Measurements from ENCODE around the gene INTS3.

The INTS3 gene

GRCh38 chr1:153769221-153769620, 41.4 kb downstream of the INTS3 start:
- DNase-seq (ENCODE audit: extremely low read depth, low read depth): no peak
- H3K4me3 ChIP-seq (replicated peaks; ENCODE audit: low read depth, low read length): no peak overlapping the region
- TF ChIP-seq CTCF (IDR thresholded peaks at IDR 0.05; ENCODE audit: low read depth, low read length, missing control alignments): no peak

- DNase-seq (ENCODE audit: extremely low read depth, low read depth): no peak
These were observed 42.9 kb downstream of the INTS3 start for GRCh38 chr1:153770797-153771196.

GRCh38 chr1:153771261-153771660, 43.4 kb downstream of the INTS3 start:
- no peak for DNase-seq (ENCODE audit: extremely low read depth, low read depth)
- H3K4me3 ChIP-seq (replicated peaks; ENCODE audit: low read depth, low read length): no peak overlapping the region

More at GRCh38 chr1:153770797-153771196, 42.9 kb downstream of the INTS3 start:
- no peak overlapping the region for H3K4me3 ChIP-seq (replicated peaks; ENCODE audit: low read depth, low read length)
- no peak for TF ChIP-seq CTCF (IDR thresholded peaks at IDR 0.05; ENCODE audit: low read depth, low read length, missing control alignments)

GRCh38 chr1:153771841-153772593, 44.2 kb downstream of the INTS3 start:
- TF ChIP-seq CTCF (IDR thresholded peaks at IDR 0.05; ENCODE audit: low read depth, low read length, missing control alignments): peak; percentile 45
- H3K4me3 ChIP-seq (replicated peaks; ENCODE audit: low read depth, low read length): no peak overlapping the region
- DNase-seq (ENCODE audit: extremely low read depth, low read depth): no peak

More at GRCh38 chr1:153771261-153771660, 43.4 kb downstream of the INTS3 start:
- TF ChIP-seq CTCF (IDR thresholded peaks at IDR 0.05; ENCODE audit: low read depth, low read length, missing control alignments): no peak

- TF ChIP-seq CTCF (IDR thresholded peaks at IDR 0.05; ENCODE audit: low read depth, low read length, missing control alignments): no peak
- no peak for DNase-seq (ENCODE audit: extremely low read depth, low read depth)
These were observed 45.5 kb downstream of the INTS3 start for GRCh38 chr1:153773096-153773921.

GRCh38 chr1:153774026-153774595, 46.3 kb downstream of the INTS3 start:
- no peak overlapping the region for H3K4me3 ChIP-seq (replicated peaks; ENCODE audit: low read depth, low read length)
- no peak for TF ChIP-seq CTCF (IDR thresholded peaks at IDR 0.05; ENCODE audit: low read depth, low read length, missing control alignments)
- no peak for DNase-seq (ENCODE audit: extremely low read depth, low read depth)

More at GRCh38 chr1:153773096-153773921, 45.5 kb downstream of the INTS3 start:
- no peak overlapping the region for H3K4me3 ChIP-seq (replicated peaks; ENCODE audit: low read depth, low read length)

All from HFF-Myc (cell line).